ENCODE data around the gene GPR12.

GPR12 gene

DNA sequence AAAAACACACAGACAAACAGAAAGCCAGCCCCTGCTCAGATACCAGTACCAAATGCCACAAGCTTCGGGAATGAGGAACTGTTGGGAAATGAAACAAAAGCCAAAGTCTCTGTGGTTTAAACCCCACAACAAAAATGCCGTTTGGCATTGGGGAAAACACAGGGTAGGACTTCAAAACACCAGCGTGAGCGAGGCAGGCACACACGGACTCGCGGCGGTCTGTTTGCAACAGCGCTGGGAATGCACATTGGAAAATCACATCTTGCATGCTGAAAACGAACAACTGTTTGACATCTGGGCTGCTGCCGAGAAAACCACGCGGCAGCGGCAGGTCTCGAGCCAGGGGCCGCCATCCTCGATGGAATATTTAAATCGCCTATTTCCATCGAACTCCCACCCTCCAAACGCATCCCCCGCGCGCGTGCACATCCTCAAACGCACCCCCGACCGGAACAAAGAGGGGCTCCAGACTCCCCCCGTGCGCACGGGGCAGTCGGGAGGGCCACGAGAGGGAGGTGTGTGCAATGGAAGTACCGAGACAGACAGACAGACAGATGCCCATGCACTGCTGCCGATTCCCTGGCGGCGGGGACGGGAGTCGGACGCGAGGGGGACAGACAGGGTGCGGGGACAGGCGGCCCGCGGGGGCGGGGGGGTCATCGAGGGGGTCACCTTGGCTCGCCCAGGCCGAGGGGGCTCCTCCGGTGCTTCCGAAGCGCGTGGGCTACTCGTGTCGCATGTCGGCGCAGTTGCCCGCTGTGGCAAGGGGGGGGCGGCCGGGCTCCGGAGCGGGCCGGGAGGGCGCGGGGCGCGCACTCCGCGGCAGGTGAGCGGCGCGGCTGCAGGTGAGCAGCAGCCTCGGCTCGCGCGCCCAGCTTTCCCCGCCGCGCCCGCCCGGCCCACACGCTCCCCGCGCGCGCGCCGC, at the start of gene GPR12:
Gene GPR12, minus strand, starts transcription at position 880 of the 925 bp plus-strand sequence. CDS start 959 bp downstream, outside the sequence.
- DNase-seq (ENCODE audit: low read depth in 2 of 3, low spot score in 1 of 3) = no peak

DNA sequence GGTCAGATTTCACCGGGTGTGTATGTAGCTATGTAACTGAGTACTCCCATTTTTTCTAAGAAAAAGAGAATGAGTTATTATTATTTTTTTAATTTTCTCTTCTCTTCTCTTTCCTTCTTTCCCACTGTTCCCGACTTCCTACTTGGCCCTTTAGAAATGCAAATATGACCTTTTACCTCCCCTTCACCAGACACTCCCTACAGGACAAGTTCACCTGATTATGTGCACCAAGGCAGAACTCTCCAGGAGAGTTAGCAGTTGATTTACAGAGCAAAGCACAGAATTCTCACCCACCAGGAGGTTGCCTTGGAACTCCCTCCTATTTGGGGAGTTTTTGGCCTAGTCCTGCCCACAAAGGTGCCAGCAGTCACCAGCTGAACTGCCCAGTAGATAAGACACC, 49.5 kb upstream of the GPR12 start:
- DNase-seq (ENCODE audit: low read depth in 2 of 3, low spot score in 1 of 3) = no peak

GRCh38 chr13:26806891-26807290, 46.3 kb upstream of the GPR12 start:
- no peak for DNase-seq (ENCODE audit: low read depth in 2 of 3, low spot score in 1 of 3)

GRCh38 chr13:26787961-26788360, 27.4 kb upstream of the GPR12 start:
- no peak for DNase-seq (ENCODE audit: low read depth in 2 of 3, low spot score in 1 of 3)

DNA sequence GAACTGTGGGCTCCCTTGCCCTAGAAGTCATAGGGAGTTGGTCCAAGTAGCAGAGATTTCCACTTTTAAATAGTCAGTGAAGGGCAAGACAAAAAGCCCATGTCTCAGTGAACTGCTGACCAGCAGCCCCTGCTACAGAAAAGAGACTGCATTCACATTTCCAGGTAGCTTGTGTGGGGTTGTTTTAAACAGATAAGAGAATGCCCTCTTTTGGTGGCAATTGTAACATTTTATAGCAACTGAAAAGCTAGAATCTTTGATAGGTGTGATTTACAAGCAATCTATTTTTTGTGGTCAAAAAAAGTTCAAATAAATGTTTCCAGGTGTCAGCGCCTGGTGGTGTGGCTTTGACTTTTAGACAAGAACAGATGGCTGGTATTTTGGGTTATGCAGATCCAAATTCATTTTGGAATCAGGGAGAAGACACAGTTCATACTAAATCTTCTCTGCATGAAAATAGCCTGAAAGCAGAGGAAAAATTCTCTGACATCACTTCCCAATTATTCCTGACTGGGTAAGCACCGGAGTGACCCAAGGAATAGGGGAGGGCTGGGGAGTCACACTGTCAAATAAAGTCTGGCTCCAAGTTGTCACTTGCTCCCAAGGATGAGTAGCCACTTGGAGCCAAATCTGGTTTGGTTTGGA, 26.2 kb upstream of the GPR12 start:
- DNase-seq (ENCODE audit: low read depth in 2 of 3, low spot score in 1 of 3) = no peak

DNA sequence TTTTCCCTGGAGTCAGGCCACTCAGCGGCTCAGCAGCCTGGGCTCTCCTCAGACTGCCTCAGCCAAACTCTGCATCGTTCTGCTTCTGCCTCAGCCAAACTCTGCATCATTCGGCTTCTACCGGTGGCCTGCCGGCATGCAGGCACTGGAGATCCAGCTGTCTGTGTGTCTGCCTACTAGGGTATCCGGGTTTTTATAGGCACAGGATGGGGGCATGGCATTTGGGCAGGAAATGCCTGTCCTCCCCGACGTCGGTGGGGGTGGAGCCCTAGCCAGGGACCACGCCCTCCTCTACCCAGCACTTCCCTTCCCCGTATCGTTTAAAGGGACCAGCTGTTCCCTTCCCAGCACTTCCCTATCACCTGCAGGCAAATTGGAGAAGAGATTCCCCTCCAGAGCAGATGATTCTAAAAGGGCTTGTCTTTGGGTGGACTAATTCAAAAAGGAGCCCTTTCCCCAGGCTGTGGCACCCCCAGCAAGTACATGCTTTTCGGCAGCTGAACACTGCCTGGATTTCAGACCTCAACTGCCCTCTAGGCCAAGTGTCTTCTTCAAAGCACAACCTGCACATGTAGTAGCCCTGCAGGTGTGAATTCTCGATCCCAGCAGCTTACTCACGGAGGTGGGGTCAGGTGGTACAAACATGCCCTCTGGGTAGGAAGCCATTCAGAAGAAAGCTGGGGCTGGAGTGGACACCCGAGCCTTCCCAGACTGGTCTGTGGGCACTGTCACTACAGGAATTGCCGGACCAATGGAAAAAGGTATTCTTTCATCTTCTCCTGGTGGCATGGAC, 25.4 kb upstream of the GPR12 start:
- DNase-seq (ENCODE audit: low read depth in 2 of 3, low spot score in 1 of 3) = peak; percentile 15 to 45 (median 29)

DNA sequence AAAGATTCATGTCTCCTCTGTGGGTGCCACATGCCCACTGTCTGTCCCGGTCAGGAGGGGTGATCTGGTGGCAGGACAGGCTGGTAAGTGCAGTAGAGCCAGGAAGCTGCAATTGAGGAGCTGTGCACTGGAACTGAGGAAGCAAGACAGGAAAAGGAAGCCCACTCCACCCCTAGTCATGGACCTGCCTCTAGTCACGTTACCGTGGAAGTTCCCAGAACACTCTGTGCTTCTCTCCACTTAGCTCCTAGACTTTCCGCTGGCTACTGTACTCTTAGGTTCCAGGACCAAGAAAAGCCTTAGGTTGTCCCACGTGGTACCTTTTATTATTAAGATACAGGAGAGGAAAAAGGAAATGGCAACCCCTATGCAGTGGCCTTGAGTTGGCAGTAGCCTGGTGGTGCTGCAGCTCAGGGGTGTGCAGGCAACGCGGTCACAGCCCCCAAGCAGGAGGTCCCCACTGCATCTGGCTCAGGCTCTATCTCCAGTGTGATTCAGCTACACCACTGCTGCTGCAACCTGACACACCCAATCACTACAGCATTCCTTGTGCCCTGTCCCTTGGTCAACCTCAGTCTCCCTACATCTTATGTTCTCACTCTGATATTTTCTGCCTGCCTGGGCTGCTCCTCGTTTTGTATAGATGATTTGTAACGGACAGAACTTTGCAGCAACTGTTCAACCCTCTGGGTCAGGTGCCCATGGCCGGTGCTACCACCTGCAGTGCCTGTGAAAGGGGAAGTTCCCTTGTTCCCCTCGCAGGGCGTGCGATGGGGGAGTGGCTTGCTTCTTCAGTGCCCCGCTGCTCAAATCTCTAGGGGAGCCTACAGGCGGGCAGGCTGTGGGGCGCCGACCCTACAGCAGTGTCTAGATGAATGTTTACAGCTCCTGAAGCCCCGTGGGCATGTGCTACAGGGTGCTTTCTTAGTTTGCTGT, 24.4 kb upstream of the GPR12 start:
- no peak for DNase-seq (ENCODE audit: low read depth in 2 of 3, low spot score in 1 of 3)

- DNase-seq (ENCODE audit: low read depth in 2 of 3, low spot score in 1 of 3) = no peak
Observed at GRCh38 chr13:26780411-26780810, 19.8 kb upstream of the GPR12 start.

- DNase-seq (ENCODE audit: low read depth in 2 of 3, low spot score in 1 of 3) = no peak
Observed at GRCh38 chr13:26779321-26779720, 18.7 kb upstream of the GPR12 start.

DNA sequence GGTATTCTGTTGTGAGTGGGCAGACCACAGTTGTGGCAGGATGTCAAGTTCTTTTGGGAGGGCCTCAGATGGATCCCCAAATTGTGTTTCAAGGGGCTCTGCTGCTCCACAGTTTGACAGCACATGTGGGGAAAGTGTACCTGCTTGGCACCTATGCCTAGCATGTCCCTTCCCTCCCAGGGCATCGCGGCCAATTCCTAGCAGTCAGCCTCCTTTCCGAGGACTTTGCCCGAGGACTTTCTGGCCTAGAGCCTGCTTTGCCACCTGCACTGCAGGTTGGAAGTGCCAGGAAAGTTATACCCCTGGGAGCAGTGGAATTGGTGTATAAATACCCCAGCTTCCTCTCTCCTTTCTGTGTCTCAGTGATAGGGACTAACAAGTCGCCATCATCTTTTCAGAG, 11.9 kb upstream of the GPR12 start:
- no peak for DNase-seq (ENCODE audit: low read depth in 2 of 3, low spot score in 1 of 3)

DNA sequence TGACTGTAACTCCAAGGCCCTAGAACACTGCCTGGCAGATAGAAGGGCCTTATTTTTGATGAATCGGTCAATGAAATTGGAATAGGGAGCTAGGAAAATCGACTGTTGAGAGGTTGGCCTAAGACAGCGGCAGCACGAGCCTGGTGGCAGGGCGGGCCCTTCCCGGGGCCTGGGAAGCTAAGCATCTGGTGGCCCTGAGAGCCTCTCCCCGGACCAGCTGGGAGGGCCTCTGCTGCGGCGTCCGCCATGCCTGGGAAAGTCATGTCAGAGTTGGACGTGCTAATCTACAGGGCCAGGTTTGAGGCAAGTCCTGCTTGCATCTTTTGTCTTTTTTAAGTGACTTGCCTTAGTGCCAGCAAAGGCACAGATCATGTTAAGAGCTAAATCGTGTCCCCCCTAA, 11.2 kb upstream of the GPR12 start:
- DNase-seq (ENCODE audit: low read depth in 2 of 3, low spot score in 1 of 3) = no peak

GRCh38 chr13:26762745-26763345, 2.3 kb upstream of the GPR12 start:
- no peak for DNase-seq (ENCODE audit: low read depth in 2 of 3, low spot score in 1 of 3)

- DNase-seq (ENCODE audit: low read depth in 2 of 3, low spot score in 1 of 3) = no peak
Observed at GRCh38 chr13:26760832-26761582, 421 bp upstream of the GPR12 start.

GRCh38 chr13:26759249-26759906, 1.2 kb downstream of the GPR12 start:
- DNase-seq (ENCODE audit: low read depth in 2 of 3, low spot score in 1 of 3) = no peak

GRCh38 chr13:26758496-26759157, 2.0 kb downstream of the GPR12 start:
- no peak for DNase-seq (ENCODE audit: low read depth in 2 of 3, low spot score in 1 of 3)

DNA sequence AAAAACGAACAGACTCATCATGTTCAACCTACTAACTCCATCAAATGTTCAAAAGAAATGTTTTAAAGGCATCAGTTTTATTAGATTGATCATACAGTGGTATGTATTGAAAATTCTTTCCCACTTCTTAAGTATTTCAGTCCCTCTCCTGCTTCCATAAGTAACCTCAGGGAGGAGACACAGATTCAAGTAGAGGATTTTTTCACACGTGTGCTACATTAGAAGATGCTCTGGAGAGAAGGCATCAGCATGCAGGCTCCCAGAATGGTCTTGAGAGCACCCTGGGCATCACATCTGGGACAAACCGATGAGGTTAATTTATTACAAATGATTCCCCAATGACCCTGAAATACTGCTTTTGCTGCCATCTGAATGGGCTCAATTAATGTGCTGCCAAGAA, 3.6 kb downstream of the GPR12 start:
- DNase-seq (ENCODE audit: low read depth in 2 of 3, low spot score in 1 of 3) = no peak

- no peak for DNase-seq (ENCODE audit: low read depth in 2 of 3, low spot score in 1 of 3)
Observed at GRCh38 chr13:26752671-26753070, 7.9 kb downstream of the GPR12 start.

DNA sequence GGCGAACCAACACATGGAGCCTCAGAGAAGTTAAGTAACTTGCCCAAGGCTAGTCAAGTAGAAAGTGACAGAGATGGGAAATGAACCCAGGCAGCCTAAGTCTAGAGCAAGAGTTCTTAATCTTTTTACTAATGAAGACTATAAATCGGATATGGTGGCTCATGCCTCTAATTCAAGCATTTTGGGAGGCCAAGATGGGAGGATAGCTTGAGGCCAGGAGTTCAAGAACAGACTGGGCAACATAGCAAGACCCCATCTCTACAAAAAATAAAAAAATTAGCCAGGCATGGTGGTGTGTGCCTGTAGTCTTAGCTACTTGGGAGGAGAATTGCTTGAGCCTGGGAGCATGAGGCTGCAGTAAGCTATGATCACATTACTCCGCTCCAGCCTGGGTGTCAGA, 10.7 kb downstream of the GPR12 start:
- no peak for DNase-seq (ENCODE audit: low read depth in 2 of 3, low spot score in 1 of 3)
